ENCODE data around the gene TESMIN. TPM values are rescaled to one million over a fixed set of nuclear protein-coding genes. Genes with fewer than 3 reads are reported as not detected.

Gene TESMIN
- total and polyA plus RNA-seq, 12 donors, result 0.42 to 6.6 (median 2.6) TPM

DNA sequence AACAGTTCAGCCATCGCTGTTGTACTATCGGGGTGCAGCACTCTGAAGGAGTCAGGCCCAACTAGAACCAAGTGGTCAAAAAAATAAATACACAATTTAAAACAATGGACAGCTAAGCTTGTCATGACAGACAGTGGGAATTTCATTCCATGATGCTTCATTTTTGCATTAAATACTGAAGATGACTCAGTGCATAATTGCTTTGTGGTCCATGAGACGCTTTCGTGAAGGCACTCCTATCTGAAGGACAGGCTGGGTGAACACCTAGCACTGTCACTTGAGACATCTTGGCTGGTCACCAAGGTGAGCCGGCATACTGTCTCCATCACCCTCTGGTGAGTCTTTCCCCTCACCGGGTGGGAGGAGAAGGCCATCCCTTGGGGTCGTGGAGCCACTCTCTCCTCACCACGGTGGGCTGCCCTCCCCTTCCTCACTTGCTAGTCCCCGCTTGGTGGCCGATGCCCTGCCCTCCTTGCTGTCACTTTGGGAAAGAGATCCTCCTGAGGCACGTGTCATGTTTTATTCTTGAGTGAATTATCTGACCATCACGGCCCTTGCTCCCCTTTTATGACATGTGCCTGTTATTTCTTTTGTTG is 4.9 kb upstream of the TESMIN start:
- 84 to 89% (median 86%) methylated on average over 9 to 12 of the region's 12 CpGs for WGBS, 4 donors

DNA sequence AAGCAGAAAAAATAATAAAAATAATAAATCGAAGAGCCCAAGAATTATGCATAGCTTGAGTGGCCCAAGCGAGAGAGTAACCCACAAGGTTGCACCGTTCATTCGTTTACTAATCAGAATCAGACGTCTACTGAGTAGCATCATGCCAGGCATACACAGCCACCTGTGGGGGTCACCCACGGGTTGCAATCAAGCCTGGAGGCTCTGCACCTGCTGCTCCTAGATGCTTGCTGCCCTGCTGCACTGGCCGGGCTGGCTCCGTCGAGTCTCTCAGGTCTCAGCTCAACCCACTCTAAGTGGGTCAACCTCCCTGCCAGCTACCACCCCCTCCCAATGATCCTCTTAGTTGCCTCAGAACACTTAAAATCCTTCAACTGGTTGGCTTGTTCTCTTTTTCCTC is 2.0 kb upstream of the TESMIN start:
- H3K36me3 ChIP-seq (replicated peaks in 1 of 2), result peaks cover 0 to 23% of the 10 kb centered on the region in 2 donors
- 77 to 81% (median 80%) methylated on average over 9 of the region's 9 CpGs for WGBS, 4 donors
- DNase-seq, result no peak
- no peaks in the 10 kb centered on the region for H3K4me1 ChIP-seq (replicated peaks in 1 of 2)
- no peak overlapping the region for H3K4me3 ChIP-seq
- H3K27ac ChIP-seq, result no peak overlapping the region
- TF ChIP-seq, protein P1, sequence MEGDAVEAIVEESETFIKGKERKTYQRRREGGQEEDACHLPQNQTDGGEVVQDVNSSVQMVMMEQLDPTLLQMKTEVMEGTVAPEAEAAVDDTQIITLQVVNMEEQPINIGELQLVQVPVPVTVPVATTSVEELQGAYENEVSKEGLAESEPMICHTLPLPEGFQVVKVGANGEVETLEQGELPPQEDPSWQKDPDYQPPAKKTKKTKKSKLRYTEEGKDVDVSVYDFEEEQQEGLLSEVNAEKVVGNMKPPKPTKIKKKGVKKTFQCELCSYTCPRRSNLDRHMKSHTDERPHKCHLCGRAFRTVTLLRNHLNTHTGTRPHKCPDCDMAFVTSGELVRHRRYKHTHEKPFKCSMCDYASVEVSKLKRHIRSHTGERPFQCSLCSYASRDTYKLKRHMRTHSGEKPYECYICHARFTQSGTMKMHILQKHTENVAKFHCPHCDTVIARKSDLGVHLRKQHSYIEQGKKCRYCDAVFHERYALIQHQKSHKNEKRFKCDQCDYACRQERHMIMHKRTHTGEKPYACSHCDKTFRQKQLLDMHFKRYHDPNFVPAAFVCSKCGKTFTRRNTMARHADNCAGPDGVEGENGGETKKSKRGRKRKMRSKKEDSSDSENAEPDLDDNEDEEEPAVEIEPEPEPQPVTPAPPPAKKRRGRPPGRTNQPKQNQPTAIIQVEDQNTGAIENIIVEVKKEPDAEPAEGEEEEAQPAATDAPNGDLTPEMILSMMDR (IDR thresholded peaks at IDR 0.05), result no peak
- no peak for TF ChIP-seq POLR2A (IDR thresholded peaks at IDR 0.05)
- no peaks in the 10 kb centered on the region for H3K9me3 ChIP-seq (replicated peaks in 1 of 3)
- intact Hi-C loops (cut with DNase I), result no loop called here
- H3K27me3 ChIP-seq, result no peaks in the 10 kb centered on the region

More for the DNA sequence above, 4.9 kb upstream of the TESMIN start:
- Histone ChIP-seq H3K4me1 (replicated peaks in 1 of 2) (no peaks in the 10 kb centered on the region), H3K27ac (no peak overlapping the region), H3K27me3 (no peaks in the 10 kb centered on the region), H3K4me3 (no peak overlapping the region), H3K9me3 (replicated peaks in 1 of 3) (no peaks in the 10 kb centered on the region), H3K36me3 (replicated peaks in 1 of 2) (peaks cover 0 to 53% of the 10 kb centered on the region in 2 donors)
- TF ChIP-seq, protein P1 (IDR thresholded peaks at IDR 0.05), result no peak
- no peak for TF ChIP-seq POLR2A (IDR thresholded peaks at IDR 0.05)
- intact Hi-C loops (cut with DNase I), result no loop called here
- no peak for DNase-seq

DNA sequence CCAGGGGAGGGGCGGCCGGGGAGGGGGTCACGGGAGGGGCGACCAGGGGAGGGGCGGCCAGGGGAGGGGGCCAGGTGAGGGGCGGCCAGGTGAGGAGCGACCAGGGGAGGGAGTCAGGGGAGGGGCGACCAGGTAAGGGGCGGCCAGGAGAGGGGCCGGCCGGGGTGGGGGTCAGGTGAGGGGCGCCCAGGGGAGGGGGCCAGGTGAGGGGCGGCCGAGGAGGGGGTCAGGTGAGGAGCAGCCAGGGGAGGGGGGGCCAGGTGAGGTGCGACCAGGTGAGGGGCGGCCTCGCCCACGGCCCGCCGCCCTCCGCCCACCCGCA is 355 bp downstream of the TESMIN start:
- Histone ChIP-seq H3K36me3 (replicated peaks in 1 of 2) (no peaks in the 10 kb centered on the region), H3K27me3 (no peaks in the 10 kb centered on the region), H3K4me3 (peak overlapping the region in 2 of 4 donors; percentile 1 to 65), H3K9me3 (replicated peaks in 1 of 3) (no peaks in the 10 kb centered on the region), H3K4me1 (replicated peaks in 1 of 2) (no peaks in the 10 kb centered on the region), H3K27ac (no peak overlapping the region)
- WGBS, 4 donors, result 0 to 7% (median 2%) methylated on average over 3 to 16 of the region's 22 CpGs; no CpG with 5 or more reads in 1 of the 4 donors
- intact Hi-C loops (cut with DNase I), result no loop called here
- no peak for DNase-seq
- TF ChIP-seq, protein P1 (IDR thresholded peaks at IDR 0.05), result no peak
- TF ChIP-seq POLR2A (IDR thresholded peaks at IDR 0.05), result no peak

DNA sequence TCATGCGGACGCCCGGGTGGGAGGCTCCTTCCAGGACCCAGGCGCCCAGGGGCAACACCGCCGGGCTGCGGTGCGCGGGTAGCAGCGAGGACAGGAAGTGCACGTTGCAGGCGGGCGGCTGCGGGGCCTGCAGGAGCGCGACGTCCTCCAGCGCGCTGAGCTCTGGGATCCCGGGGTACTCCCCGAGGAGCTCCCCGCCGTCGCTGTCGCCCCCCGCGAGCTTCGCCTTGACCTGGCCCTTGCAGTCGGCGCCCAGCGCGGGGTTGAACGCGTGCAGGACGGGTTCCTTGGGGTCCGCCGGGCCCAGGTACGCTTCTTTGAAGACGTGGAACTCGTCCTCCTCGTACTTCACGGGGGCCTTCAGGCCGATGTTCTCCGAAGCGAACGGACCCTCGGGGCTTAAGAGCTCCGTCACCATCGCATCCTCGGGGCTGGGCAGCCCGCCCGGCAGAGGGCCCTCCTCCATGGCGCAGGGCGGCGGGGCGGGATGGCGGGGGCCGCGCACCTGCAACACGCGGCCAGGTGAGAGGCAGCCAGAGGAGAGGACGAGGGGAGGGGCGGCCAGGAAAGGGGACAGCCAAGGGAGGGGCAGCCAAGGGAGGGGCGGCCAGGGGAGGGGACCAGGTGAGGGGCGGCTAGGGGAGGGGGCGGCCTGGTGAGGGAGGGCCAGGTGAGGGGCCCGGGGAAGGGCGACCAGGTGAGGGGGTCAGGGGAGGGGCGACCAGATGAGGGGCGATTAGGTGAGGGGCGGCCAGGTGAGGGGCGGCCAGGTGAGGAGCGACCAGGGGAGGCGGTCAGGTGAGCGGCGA is 921 bp downstream of the TESMIN start:
- intact Hi-C loops (cut with DNase I), result no loop called here
- H3K36me3 ChIP-seq (replicated peaks in 1 of 2), result no peaks in the 10 kb centered on the region
- 57 to 83% (median 65%) methylated on average over 29 to 76 of the region's 76 CpGs for WGBS, 4 donors
- H3K4me1 ChIP-seq (replicated peaks in 1 of 2), result no peaks in the 10 kb centered on the region
- no peaks in the 10 kb centered on the region for H3K9me3 ChIP-seq (replicated peaks in 1 of 3)
- H3K27ac ChIP-seq, result no peak overlapping the region
- DNase-seq, result peak in 1 of 7 donors; percentile 34
- H3K27me3 ChIP-seq, result no peaks in the 10 kb centered on the region
- TF ChIP-seq POLR2A (IDR thresholded peaks at IDR 0.05), result no peak
- TF ChIP-seq, protein P1 (IDR thresholded peaks at IDR 0.05), result no peak
- H3K4me3 ChIP-seq, result peak overlapping the region in 1 of 4 donors; percentile 65
